HG03196 (cell line): ENCODE measurements around the gene KCNMA1.

Experiments used
- ATAC-seq: cut with Tn5 transposase; IDR thresholded peaks from one replicate; pipeline ENCODE4 v1.9.1; 2021; ENCODE audit not compliant: unreplicated experiment

The KCNMA1 gene

DNA sequence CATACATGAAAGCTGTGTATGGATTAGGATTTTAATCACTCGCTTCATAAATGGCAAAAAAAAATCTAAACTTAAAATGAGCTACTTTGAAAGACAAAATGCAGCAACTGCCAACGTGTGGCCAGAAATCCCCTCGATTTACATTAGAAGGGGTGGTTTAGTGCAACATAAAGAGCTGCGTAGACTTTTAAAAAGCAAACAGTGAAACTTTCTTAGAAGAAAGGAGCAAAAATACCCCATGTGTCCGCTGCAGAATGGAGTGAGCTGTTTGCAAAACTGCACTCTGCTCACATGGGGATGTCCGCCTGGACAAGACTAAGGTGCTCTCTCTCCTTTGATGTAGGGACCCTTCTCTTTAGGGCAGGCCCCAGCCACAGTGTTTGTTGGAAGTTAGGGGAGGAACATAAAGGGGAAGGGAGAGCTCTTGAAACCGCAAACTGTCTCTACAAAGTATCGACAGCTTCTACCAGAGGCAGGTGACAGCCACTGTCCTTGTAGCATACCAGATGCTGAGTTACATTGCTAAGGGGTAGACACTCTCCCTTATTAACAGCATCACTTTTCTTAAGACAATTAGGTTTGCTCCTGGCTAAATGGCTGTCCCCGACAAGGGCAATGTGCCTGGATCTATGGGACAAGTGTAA lies 528.1 kb downstream of the KCNMA1 start:
- ATAC-seq: no peak

GRCh38 chr10:77106676-77107075 lies 530.9 kb downstream of the KCNMA1 start:
- ATAC-seq: no peak

DNA sequence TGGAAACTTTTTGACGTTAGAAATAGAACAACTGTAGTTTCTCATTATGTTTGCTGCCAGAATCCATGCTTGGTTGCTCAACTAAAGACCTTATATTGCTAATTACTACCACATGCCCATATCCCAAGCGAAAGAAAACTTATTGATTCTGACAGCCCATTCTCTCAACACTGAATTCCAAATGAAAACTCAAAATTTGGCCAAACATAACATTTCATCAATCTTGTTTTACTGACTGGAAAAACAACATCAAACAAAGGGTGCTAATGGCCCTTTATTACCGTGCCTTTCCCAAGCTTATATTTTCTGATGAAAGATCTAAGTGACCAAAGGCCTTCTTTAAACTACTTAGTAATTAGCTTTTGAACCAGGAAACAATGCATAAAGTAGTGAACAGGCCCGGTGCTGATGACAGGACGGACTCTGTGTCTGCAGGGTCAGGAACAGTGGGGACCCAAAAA lies 531.8 kb downstream of the KCNMA1 start:
- ATAC-seq: no peak

DNA sequence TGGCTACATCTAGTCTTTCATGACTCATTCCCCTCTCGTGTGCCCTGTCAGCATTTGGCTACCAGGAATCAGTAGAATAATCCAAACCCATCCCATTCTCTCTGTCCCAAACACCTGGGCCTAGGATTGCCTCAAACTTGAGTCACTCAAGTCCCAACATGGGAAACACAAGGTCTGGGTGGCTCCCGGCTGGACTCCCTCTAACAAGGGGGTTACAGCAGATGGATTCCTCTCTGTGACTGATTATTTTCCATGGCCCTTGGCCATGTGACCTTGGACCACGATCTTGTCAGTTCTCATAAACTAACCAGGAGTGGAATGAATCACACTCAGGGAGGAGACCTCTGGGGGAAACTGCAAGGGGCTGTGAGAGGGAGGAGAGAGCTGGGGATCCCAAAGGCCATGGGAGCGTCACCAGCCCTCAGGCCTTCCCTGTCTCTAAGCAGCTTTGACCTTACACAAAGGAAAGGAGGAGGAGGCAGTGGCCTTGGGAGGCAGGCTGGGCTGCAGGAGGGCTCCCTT lies 533.1 kb downstream of the KCNMA1 start:
- no peak for ATAC-seq

- ATAC-seq: no peak
Measured at GRCh38 chr10:77103213-77103612, 534.4 kb downstream of the KCNMA1 start.

- ATAC-seq: no peak
Measured at GRCh38 chr10:77101341-77101740, 536.3 kb downstream of the KCNMA1 start.

GRCh38 chr10:77099136-77099535 lies 538.5 kb downstream of the KCNMA1 start:
- no peak for ATAC-seq

- no peak for ATAC-seq
Measured at GRCh38 chr10:77097625-77098024, 540.0 kb downstream of the KCNMA1 start.

GRCh38 chr10:77093126-77093525 lies 544.5 kb downstream of the KCNMA1 start:
- ATAC-seq: no peak

GRCh38 chr10:77091597-77092165 lies 545.9 kb downstream of the KCNMA1 start:
- no peak for ATAC-seq

GRCh38 chr10:77090381-77091356 lies 546.9 kb downstream of the KCNMA1 start:
- no peak for ATAC-seq

DNA sequence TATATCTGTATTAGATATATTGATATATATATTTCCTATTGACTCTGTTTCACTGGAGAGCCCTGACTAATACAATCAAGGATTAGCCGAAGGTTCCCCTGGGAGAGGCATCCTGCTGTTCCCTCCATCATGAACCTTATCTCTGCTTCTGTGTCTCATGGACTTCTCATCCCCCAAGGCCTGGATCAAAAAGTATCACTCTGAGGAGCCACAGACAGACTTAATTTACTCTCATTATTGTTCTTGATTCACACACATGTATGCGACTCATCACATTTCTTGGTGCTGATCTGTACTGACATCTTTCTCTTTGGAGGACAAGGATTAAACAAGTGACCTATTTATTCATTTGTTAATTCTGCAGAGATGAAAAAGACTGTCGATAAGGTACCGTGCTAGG lies 550.2 kb downstream of the KCNMA1 start:
- no peak for ATAC-seq

DNA sequence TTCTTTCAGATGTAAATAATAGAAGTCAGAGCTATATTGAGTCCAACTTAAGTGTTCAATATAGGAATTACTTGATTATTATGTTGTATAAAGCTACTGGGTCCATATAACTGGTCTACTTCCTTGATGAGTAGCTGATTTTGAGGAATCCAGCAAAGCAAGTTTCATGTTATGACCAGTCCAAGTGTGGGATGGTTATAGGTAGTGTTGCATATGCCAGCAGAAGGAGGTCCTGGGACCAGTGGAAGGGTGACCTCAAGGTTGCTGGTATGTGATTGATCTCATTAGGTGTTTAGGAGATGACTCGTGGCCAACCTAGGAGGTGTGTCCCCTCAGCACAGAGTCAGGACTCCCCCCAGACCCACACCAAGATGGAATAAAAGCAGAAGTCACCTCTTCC lies 551.5 kb downstream of the KCNMA1 start:
- ATAC-seq: no peak

- ATAC-seq: no peak
Measured at GRCh38 chr10:77085344-77085743, 552.3 kb downstream of the KCNMA1 start.

- ATAC-seq: no peak
Measured at GRCh38 chr10:77084431-77085144, 553.0 kb downstream of the KCNMA1 start.

DNA sequence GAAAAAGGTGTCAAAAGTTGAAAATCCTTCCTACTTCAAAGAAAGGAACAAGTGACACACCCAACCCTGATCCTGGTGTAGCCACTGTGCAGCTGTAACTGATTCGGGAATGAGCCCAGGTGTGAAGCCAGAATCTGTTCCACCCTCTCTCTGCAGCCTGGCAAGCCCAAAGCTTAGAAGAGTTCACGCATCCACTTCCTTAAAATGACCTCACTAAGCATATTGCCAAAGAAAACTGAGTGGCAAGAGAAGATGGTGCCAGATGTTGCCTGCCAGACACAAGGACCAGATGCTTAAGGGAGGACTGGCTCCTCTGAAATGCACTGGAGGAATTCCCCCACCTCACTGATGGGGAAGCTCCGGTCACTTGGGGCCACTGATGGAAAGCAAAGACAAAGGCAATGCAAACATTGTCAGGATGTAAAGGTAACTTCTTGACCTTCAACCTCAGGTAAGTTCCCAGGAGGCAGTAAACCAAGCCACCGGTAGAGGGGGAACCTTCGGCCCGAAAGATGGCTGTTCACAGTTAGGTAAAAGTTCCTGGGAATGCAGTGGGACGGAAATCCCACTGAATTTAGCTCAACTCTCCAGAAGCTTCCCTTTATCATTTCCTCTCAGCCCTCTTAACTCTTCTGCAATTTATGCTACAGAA lies 554.9 kb downstream of the KCNMA1 start:
- ATAC-seq: no peak

- ATAC-seq: no peak
Measured at GRCh38 chr10:77081481-77081891, 556.1 kb downstream of the KCNMA1 start.

GRCh38 chr10:77080361-77081027 lies 557.1 kb downstream of the KCNMA1 start:
- ATAC-seq: no peak

DNA sequence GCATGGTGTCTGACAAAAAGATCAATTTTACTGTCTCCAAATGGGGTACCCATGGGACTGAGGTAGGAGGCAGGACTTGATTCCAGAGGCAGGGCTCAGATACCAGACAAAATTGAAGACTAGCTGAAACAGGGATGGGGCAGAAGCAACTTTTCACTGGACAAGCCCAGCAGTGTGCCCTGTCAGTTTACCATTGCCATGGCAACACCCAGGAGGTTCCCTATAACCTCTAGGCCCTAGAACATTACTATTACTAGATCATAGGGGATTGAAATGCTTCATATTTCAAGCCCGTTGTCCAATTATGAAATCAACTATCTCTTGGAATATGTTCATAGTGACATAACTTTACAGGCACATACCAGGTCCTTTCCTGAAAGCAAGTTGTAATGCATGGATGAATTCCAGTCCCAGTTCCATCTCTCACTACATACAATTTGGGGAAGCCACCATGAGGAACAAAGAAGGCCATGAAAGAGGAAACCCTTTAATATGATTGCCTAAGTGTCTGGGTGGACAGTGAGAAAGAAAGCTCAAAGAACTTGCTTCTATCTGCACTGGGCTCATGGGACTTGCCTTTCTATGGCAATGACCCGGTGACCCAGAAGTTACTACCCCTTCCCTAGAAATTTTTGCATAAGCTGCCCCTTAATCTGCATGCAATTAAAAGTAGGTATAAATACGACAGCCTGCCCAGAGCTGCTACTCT lies 557.9 kb downstream of the KCNMA1 start:
- ATAC-seq: no peak
